Measurements from ENCODE around the gene SLC22A7.

The SLC22A7 gene

DNA sequence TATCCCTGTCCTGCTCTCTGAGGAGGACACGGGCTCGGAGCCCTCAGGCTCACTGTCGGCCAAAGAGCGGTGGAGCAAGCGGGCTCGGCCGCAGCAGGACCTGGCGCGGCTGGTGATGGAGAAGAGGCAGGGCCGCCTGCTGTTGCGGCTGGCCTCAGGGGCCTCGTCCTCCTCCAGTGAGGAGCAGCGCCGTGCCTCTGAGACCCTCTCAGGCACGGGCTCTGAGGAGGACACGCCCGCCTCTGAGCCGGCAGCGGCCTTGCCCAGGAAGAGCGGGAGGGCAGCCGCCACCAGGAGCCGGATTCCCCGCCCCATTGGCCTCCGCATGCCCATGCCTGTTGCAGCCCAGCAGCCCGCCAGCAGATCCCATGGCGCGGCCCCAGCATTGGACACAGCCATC is 14.2 kb upstream of the SLC22A7 start:
- DNase-seq = no peak

DNA sequence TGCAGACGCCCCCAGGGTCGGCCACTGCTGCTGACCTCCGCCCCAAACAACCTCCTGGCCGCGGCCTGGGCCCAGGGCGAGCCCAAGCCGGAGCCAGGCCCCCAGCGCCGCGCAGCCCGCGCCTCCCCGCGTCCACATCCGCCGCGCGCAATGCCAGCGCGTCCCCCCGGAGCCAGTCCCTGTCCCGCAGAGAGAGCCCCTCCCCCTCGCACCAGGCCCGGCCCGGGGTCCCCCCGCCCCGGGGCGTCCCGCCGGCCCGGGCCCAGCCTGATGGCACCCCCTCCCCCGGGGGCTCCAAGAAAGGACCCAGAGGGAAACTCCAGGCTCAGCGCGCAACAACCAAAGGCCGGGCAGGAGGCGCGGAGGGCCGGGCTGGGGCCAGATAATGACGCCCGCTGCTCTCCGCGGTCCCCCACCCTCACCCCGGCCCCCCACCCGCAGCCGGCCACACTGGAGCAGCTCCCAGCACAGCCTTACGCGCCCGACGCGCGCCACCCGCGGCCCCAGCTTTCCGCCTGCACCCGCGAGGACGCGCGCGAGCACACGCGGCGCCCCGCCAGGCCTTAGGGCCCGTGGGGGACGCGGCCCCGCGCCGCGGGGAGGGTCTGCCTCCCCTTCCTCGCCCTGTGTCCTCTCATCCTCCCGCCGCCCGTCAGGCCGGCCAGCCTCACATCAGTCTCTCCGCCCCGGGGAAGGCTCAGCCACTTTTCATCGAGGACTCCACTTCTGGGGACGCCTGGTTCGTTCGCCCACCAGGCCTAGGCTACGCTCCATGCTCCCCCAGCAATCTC is 12.9 kb upstream of the SLC22A7 start:
- DNase-seq = no peak

DNA sequence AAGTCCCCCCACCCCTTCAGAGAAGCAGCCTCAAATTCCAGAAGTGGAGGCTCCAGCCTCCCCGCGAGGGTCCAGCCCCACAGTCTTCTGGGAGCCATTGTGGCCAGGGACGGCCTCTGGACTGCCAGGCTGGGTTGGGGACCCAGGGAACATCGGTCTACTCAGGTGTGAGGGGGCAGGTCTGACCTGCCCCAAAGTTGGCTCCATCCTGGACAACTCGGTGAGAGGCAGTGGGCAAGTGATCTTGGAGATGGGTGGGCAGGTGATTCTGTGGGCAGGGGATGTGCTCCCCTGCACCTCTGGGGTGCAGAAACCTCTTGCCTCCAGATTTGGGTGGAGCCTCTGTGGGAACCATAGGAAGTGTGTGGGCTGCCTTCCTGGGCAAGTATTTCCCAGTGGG is 12.2 kb upstream of the SLC22A7 start:
- DNase-seq = no peak

DNA sequence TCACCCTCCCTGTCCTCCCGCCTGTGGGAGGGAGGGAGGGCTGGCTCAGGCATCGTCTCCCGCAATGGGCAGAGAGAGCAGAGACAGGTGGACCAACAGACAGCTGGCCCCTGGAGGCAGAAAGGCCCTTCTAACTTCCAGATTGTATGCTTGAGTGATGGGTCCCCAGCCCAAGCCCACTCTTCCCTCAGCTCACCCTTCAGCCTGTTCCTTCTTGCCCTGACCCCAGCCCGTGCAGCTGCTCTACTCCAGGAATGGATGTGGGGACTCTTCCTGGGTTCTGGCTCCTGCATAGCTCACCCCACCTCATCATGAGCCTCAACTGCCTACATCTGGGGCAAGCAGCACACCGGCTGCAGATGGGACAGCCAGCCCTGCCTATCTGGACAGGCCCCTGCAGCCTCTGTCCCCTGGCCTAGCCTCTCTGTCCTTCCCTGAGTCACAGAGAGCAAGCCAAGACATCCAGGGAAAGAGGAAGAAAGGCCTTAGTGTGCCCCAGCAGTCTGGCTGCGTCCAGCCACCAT is 11.5 kb upstream of the SLC22A7 start:
- no peak for DNase-seq

DNA sequence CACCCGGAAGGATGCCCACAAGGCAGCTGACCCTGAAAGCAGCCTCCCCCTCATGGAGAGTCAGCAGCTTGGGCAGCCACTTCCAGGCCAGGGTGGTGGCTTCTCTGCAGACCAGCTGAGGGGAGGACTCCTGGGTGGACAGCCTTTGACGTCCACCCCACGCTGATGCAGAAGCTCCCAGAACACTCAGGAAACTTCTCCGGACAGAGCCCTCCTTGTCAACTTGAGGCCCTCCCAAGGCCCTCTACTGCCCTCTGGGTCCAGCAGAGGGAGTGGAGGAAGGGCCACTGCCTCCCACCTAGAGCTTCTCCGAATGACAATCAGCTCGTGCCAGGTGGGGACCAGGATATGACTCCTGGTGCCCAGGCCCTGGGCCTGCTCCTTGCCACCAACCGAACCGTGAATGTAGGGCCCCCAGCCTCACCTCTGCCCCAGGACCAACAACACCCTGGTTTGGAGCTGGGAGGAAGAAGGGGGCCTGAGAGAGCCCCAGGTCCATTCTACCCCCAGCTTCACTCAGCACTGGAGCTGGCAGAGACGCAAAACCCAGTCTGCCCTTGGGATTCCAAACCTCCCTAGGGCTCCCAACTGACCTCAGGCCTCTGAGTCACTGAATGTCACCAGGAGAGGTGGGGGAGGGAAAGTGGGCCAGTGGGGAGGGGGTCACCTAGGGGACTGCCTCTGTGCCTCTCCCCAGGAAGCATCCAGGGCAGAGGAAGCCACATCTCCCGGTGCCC is 10.9 kb upstream of the SLC22A7 start:
- DNase-seq = no peak

DNA sequence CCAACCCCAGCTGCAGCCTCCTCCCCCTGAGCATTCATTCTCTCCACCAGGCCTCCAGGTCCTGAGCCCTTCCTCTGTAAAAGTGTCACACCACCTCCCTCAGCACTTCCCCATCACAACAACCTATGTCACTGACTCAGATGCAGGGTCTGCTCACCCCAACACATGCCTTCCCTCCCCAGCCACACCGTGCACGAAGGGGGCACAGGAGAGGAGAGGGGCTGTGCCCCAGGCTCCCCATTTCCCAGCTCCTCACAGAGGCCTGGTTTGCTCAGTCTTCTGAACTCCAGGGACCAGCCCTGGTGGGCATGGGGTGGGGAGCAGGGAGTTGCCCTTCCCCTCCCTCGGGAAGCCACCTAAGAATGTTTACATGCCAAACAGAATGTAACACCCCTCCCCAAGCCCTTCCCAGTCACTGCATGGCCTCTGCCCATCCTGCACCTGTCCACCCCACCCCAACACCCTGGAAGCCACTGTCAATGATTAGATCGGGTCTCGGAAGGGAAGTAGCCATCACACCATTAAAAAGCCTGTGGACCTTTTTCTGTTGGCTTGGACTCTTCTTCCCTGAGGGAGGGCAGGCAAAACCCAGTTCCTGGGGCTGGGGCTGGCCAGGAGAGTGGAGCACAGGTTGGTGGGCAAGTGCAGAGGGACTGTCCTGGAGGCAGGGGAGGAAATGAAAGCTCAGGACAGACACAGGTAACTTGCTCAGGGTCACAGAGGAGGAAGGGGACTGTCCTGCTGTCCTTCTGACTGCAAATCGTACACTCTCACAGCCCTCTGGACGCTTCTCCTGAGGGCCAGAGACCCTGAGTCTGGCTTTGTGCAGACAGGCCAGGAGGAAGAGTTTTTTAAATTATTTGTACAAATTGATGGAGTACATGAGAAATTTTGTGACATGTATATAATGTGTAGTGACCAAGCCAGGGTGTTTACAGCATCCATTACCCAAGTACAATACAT is 10.1 kb upstream of the SLC22A7 start:
- DNase-seq = no peak

DNA sequence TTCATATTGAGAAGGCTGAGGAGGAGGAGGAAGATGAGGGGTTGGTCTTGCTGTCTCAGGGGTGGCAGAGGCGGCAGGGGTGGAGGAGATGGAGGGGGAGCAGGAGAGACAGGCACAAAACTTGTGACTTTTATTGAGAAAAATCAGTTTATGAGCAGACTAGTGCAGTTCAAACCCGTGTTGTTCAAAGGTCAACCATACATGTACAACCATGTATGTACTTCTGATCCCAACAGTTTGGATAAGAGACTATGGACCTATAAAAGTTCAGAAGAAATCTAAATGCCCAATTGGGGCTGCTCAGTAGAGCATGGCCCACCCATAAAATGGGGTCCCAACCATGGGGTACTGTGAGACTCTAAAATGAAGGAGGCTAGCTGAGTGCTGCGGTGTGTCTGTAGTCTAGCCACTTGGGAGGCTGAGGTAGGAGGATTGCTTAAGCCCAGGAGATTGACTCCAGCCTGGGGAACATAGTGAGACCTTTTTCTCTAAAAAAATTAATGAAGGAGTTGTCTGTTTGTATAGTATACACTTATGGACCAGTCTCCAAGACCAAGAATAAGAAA is 7.6 kb upstream of the SLC22A7 start:
- no peak for DNase-seq

DNA sequence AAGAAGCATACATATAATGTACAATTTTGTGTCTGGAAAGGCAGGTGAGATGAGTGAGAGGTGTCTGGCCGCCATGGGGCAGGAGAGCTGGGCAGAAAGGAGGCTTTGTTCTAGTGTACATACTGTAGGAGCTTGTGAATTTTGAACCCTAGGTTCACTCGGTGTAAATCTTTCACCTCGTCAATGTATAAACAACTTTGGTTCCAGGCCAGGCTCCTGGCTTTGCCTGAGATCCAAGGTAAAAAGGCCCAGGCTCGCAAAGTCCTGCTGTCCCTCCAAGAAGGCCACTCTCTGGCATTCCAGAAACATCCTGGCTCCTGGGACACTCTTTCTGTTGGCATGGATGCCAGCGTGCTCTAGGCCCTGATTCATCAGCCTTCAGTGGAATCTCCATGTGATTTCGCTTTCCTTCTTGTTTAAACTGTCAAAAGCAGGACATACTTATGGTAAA is 7.1 kb upstream of the SLC22A7 start:
- no peak for DNase-seq

DNA sequence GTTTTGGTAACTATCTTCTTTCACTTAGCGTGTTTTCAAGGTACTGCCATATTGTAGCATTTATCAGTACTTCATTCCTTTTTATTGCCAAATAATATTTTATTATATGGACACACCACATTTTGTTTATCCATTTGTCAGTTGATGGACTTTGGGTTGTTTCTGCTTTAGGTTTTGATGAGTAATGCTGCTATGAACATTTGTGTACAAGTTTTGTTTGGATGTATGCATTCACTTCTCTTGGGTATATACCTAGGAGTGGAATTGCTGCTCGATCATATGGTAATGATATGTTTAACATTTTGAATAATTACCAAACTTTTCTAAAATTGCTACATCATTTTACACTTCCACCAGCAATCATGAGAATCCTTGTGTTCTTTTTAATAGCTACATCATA is 6.4 kb upstream of the SLC22A7 start:
- DNase-seq = no peak

DNA sequence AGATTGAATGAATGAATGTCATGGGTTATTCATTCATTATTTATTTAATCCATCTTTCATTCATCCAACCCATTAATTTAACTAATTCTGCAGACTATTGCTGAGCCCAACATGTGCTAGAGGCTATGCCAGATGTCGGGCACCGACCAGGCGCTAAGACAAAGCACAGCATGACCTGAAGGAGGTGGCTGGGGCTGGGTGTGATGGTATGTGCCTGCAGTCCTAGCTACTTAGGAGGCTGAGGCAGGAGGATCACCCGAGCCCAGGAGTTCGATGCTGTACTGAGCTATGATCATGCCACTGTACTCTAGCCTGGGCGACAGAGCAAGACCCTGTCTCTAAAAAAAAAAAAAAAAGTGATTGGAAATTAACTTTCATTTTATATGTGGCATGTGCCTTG is 5.7 kb upstream of the SLC22A7 start:
- no peak for DNase-seq

DNA sequence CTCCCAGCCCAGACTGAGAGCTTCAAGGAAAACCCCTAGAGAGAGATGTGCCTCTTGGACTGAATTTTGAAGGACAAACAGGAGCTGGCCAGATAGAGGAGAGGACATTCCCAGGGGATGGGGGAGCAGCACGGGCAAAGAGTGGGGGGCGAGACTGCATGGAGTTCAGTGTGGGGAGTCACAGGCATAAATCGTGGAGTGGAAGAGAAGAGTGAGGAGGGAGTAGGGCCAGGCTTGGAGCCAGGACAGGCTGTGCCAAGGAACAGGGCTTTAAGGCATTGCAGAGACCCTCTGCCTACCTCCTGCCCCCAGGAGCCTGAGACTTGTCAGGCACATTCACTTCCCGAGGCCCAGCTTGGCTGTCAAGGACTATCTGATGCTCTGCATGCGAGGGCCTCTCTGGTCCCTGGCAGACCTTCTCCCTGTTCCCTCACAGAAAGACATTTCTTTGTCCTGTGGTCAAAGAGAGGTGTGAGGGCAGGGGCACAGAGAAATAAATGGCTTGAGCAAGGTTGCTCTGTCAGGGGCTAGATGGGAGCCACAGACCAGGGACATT is 5.2 kb upstream of the SLC22A7 start:
- no peak for DNase-seq

DNA sequence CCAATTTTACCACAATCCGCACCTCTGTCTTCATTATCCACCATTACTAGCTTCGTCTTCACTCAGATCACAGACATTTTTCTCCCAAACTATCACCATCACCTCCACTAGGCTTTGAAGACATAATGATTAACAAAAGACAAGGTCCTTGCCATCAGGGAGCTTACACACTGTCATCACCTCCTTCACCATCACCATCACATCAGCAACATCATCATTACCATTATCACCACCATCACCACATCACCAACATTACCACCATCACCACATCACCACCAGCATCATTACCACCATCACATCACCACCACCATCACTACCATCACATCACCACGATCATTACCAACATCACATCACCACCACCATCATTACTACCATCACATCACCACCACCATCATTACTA is 4.4 kb upstream of the SLC22A7 start:
- no peak for DNase-seq

DNA sequence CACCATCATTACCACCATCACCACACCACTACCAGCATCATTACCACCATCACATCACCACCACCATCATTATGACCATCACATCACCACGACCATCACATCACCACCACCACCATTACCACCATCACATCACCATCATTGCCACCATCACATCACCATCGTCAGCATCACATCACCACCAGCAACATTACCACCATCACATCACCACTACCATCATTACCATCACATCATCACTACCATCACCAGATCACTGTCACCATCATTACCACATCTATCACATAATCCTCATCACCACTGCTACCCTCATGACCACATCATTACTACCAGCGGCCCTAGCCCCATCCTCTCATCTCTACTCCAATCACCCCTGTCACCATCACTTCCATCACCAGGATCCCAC is 3.5 kb upstream of the SLC22A7 start:
- no peak for DNase-seq

DNA sequence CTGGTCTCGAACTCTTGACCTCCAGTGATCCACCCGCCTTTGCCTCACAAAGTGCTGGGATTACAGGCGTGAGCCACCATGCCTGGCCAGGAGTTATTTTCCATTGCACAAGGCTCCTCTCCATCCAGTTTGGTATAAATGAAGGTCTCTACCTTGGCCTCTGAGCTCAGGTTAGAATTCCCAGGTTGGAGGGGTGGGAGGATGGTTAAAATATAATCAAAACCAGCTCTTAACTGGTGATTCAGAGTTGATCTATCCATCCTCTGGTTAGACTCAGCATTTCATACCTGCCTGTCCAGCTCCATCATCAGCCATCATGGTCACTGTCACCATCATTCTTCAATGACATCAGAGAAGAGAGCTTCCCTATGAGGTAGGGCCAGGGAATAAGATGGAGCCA is 2.6 kb upstream of the SLC22A7 start:
- DNase-seq = no peak

DNA sequence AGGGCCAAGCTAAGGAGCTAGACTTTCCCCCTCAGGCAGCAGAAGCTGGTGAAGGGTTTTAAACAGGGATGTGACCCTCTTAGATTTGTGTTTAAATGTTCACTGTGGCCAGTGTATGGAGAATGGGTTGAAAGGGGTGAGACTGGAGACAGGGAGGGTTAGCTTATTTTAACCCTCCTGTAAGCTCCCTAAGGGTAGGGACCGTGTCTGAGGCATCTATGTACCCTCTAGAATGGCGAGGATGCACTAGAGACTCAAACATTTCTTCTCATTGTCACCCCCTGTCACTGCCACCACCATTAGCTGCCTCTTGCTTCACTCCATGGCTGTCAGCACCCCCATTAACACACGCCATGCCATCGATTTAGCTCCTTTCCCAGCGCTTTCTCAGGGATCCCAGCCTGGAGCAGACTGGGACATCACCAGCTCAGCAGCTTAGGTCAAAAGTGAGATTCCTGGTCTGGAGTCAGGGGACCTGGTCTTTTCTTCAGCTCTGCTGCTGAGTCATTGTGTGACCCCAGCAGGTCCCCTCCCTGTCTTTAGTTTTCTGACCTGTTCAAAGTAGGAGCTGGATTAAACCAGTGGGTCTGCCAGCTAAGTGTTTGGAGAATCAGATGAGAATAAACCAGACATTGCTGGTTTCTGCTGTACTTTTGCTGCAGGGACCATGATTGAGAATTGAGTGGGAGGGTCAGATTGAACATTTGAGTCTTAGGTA is 1.1 kb upstream of the SLC22A7 start:
- no peak for DNase-seq

DNA sequence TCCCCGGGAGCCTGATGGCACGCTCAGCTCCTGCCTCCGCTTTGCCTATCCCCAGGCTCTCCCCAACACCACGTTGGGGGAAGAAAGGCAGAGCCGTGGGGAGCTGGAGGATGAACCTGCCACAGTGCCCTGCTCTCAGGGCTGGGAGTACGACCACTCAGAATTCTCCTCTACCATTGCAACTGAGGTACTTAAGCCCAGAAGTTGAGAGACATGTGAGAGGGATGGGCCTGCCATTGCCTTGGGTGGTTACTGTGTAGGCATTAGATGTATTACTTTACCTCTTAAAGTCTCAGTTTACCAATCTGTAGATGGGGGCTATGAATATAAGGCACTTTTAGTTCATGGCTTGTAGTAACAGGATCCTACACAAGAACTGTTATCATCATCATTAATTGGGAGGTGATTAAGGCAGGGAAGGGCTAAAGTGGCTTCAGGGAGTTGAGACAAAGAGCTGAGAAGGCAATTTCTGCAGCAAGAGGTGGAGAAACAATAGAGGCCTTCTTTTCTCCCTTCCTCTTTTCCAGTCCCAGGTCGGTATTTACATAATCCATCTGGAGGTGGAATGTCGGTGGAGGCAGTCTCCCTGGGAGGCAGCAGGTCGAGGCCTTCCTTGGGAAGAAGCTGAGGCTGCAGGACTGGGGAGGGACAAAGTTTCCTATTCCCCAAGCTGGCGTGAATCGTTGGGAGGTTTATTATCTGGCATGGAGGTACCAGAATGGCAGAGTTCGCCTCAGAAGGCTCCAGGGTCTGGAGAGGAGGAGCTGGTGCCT is 691 bp downstream of the SLC22A7 start:
- no peak for DNase-seq

DNA sequence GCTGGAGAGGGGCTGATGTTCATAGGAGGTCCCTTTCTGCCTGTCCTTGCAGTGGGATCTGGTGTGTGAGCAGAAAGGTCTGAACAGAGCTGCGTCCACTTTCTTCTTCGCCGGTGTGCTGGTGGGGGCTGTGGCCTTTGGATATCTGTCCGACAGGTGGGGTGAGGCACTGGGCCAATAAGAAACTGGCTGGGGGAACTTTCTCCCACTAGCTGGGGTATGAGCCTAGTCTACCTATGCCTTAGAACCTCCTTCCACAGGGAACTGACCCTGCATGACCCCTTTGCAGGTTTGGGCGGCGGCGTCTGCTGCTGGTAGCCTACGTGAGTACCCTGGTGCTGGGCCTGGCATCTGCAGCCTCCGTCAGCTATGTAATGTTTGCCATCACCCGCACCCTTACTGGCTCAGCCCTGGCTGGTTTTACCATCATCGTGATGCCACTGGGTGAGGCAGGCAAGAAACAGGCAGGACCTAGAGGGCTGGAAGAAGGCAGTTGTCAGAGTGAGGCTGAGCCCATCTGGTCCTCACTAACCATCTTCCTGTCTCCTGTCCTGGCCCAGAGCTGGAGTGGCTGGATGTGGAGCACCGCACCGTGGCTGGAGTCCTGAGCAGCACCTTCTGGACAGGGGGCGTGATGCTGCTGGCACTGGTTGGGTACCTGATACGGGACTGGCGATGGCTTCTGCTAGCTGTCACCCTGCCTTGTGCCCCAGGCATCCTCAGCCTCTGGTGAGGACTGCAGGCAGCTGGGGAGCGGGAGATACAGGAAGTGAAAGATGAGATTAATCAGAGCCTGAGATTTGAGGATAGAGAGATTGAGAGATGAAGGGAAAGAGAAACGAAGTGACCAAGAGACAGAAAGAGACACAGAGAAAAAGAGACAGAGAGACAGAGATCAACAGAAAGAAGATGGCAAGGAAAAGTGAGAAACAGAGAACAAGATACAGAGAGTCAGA is 1.6 kb downstream of the SLC22A7 start:
- DNase-seq = no peak

DNA sequence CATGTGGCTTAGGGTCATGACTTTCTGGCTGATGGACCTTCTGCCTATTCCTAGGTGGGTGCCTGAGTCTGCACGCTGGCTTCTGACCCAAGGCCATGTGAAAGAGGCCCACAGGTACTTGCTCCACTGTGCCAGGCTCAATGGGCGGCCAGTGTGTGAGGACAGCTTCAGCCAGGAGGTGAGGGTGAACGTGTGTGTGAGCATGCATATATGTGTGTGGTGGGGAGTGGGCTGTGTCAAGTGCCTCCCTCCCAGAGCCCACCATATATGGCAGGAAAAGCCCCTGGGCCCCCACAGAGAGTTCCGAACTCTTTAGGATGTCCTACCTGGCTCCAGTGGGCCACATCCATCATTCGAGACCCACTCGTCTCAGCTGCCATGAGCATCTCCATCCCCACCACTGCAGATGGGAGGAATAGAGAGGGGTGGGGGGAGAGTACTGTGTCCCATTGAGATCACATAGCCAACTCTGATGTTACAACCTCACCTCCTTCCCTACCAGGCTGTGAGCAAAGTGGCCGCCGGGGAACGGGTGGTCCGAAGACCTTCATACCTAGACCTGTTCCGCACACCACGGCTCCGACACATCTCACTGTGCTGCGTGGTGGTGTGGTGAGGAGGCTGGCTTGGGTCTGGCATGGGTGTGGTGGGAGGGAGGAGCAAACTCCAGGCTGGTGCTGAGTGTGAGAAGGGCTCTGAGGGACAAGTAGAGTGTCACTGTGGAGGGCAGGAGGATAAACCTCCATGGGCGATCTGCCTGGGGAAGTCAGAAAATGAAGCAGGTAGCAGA is 3.2 kb downstream of the SLC22A7 start:
- DNase-seq = no peak

DNA sequence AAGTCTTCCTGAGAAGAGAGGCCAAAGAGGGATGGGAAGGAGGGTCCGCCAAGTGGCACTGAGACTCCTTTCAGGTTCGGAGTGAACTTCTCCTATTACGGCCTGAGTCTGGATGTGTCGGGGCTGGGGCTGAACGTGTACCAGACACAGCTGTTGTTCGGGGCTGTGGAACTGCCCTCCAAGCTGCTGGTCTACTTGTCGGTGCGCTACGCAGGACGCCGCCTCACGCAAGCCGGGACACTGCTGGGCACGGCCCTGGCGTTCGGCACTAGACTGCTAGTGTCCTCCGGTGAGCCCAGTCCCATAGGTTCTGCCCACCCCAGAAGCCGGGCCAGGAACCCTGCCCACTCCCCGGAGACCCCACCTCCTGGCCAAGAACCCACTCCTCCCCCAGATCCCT is 4.1 kb downstream of the SLC22A7 start:
- DNase-seq = no peak

Measured in activated CD4-positive, alpha-beta T cell treated with anti-CD3 and anti-CD28 coated beads for 1 hour (primary cell).